ENCODE results near the gene CCN6. TPM values are rescaled to one million over a fixed set of nuclear protein-coding genes. Genes with fewer than 3 reads are reported as not detected.

The CCN6 gene
- total RNA-seq (2021; ENCODE audit: unreplicated experiment) (not detected), Bru-seq, nascent RNA (not detected), BruChase-seq, experiment 1, labeled RNA remaining after a 6-hour chase (percentile 14 among the genes with signal in this experiment), BruChase-seq, experiment 2, labeled RNA remaining after a 2-hour chase (percentile 8 among the genes with signal in this experiment)
- polyA plus RNA-seq (2012): 0.10 TPM in 1 of 2 replicates, not detected in the other
- long read RNA-seq: 0 reads

GRCh38 chr6:112054001-112054400 is at the start of gene CCN6:
Gene CCN6 (plus strand): TSS chr6:112054104. CDS start chr6:112054358, 254 bp downstream.
- Histone ChIP-seq H3K27me3 (ENCODE audit: insufficient read depth, low read length) (no peaks in the 10 kb centered on the region), H3K79me2 (ENCODE audit: insufficient read depth, low read length) (no peaks in the 10 kb centered on the region), H3K9me2 (ENCODE audit: insufficient read depth) (no peaks in the 10 kb centered on the region), H2AFZ (ENCODE audit: low read depth, low read length, poor library complexity, severe bottlenecking) (no peak within 1 kb of the TSS), H3K36me3 (ENCODE audit: control insufficient read depth in 1 of 2, insufficient read depth in 2 of 2, low read length in 2 of 2) (no peaks in the 10 kb centered on the region), H3K4me2 (ENCODE audit: low read length) (no peak within 1 kb of the TSS), H3K4me3 (replicated peaks in 1 of 2; ENCODE audit: low read depth in 1 of 2, low read length in 2 of 2) (no peak within 1 kb of the TSS), H3K9ac (ENCODE audit: low read length) (no peak within 1 kb of the TSS), H4K20me1 (ENCODE audit: insufficient read depth) (no peaks in the 10 kb centered on the region), H3K9me3 (ENCODE audit: control insufficient read depth in 1 of 2, insufficient read depth in 1 of 2, low read depth in 1 of 2, low read length in 2 of 2) (no peaks in the 10 kb centered on the region), H3K4me1 (ENCODE audit: control insufficient read depth in 1 of 2, insufficient read depth in 2 of 2, low read length in 2 of 2) (no peaks in the 10 kb centered on the region), H3K27ac (ENCODE audit: low read depth, low read length) (no peak within 1 kb of the TSS)
- intact Hi-C loops (cut with micrococcal nuclease): no loop called here
- TF ChIP-seq EGR1 (IDR thresholded peaks at IDR 0.05; ENCODE audit: low read depth) (no peak), EZH2 (IDR thresholded peaks at IDR 0.05) (no peak), ELF1 (IDR thresholded peaks at IDR 0.05; ENCODE audit: borderline replicate concordance, low read depth) (no peak), SRF (IDR thresholded peaks at IDR 0.05; ENCODE audit: low read depth) (no peak), FOSL1 (IDR thresholded peaks at IDR 0.05; ENCODE audit: low read depth) (no peak), MAX (IDR thresholded peaks at IDR 0.05) (no peak), CTCF (IDR thresholded peaks at IDR 0.05 in 2 of 3, conservative IDR thresholded peaks at IDR 0.05 in 1 of 3; ENCODE audit: borderline replicate concordance in 1 of 3, insufficient read depth in 1 of 3, low read depth in 2 of 3, low read length in 2 of 3) (no peak), EZH2phosphoT487 (IDR thresholded peaks at IDR 0.05; ENCODE audit: borderline replicate concordance) (no peak), SIN3A (IDR thresholded peaks at IDR 0.05; ENCODE audit: low read depth) (no peak), RAD21 (IDR thresholded peaks at IDR 0.05; ENCODE audit: low read depth) (no peak)
- POLR2A ChIA-PET: no interaction called here
- ATAC-seq: no peak
- no peak for DNase-seq (ENCODE audit: low read depth, low spot score)
- RAD21 ChIA-PET (ENCODE audit: low non-redundant PET in 1 of 2, low total read pairs in 2 of 2, uncharacterized antibody in 2 of 2, unreplicated experiment in 2 of 2): no interaction called here
- no TSS peak for BruUV-seq (replicated peaks)
- CTCF ChIA-PET: no interaction called here

All from HCT116 (cell line).